ENCODE measurements around the gene CLDN19.

Gene CLDN19

GRCh38 chr1:42748021-42748420, 8.0 kb upstream of the CLDN19 start:
- no peaks in the 10 kb centered on the region for H3K27me3 ChIP-seq (ENCODE audit: control insufficient read depth, low read length)
- no peak overlapping the region for H3K4me3 ChIP-seq (ENCODE audit: low read length)
- H3K36me3 ChIP-seq (ENCODE audit: control insufficient read depth, low read length), result peaks cover 46% of the 10 kb centered on the region
- no peaks in the 10 kb centered on the region for H3K9me3 ChIP-seq (ENCODE audit: control insufficient read depth, insufficient read depth, low read length)
- TF ChIP-seq CTCF (IDR thresholded peaks at IDR 0.05; ENCODE audit: low read depth, low read length, poor library complexity, severe bottlenecking) (no peak), EZH2phosphoT487 (IDR thresholded peaks at IDR 0.05; ENCODE audit: borderline replicate concordance, low read length) (no peak)
- no peaks in the 10 kb centered on the region for H3F3A ChIP-seq (ENCODE audit: control insufficient read depth, insufficient read depth)
- no peaks in the 10 kb centered on the region for H3K9me2 ChIP-seq (replicated peaks; ENCODE audit: control insufficient read depth, low read length)
- H3K4me2 ChIP-seq (ENCODE audit: low read length), result no peak overlapping the region
- no peaks in the 10 kb centered on the region for H3K79me2 ChIP-seq (ENCODE audit: control insufficient read depth, low read length)
- H4K20me1 ChIP-seq (ENCODE audit: control insufficient read depth, insufficient read depth, low read depth, low read length), result 0 out of 2 replicates have a peak, but pooled peaks cover 7% of the 10 kb centered on the region
- no peak overlapping the region for H3K27ac ChIP-seq (ENCODE audit: low read depth, low read length)
- no peaks in the 10 kb centered on the region for H3K4me1 ChIP-seq (ENCODE audit: control insufficient read depth, low read length)

- Histone ChIP-seq H3K4me1 (ENCODE audit: control insufficient read depth, low read length) (no peaks in the 10 kb centered on the region), H3F3A (ENCODE audit: control insufficient read depth, insufficient read depth) (no peaks in the 10 kb centered on the region), H3K9me3 (ENCODE audit: control insufficient read depth, insufficient read depth, low read length) (no peaks in the 10 kb centered on the region), H3K4me2 (ENCODE audit: low read length) (no peak overlapping the region), H3K4me3 (ENCODE audit: low read length) (no peak overlapping the region), H3K27ac (ENCODE audit: low read depth, low read length) (no peak overlapping the region), H3K36me3 (ENCODE audit: control insufficient read depth, low read length) (peaks cover 37% of the 10 kb centered on the region), H3K27me3 (ENCODE audit: control insufficient read depth, low read length) (no peaks in the 10 kb centered on the region), H3K9me2 (replicated peaks; ENCODE audit: control insufficient read depth, low read length) (no peaks in the 10 kb centered on the region), H4K20me1 (ENCODE audit: control insufficient read depth, insufficient read depth, low read depth, low read length) (0 out of 2 replicates have a peak, but pooled peaks cover 7% of the 10 kb centered on the region), H3K79me2 (ENCODE audit: control insufficient read depth, low read length) (no peaks in the 10 kb centered on the region)
- peak; percentile 87 for TF ChIP-seq CTCF (IDR thresholded peaks at IDR 0.05; ENCODE audit: low read depth, low read length, poor library complexity, severe bottlenecking)
- no peak for TF ChIP-seq EZH2phosphoT487 (IDR thresholded peaks at IDR 0.05; ENCODE audit: borderline replicate concordance, low read length)
These were observed 7.1 kb upstream of the CLDN19 start for GRCh38 chr1:42747125-42747524.

GRCh38 chr1:42746436-42747105, 6.5 kb upstream of the CLDN19 start:
- Histone ChIP-seq H3K9me2 (replicated peaks; ENCODE audit: control insufficient read depth, low read length) (no peaks in the 10 kb centered on the region), H3K79me2 (ENCODE audit: control insufficient read depth, low read length) (no peaks in the 10 kb centered on the region), H3K4me3 (ENCODE audit: low read length) (no peak overlapping the region), H3K36me3 (ENCODE audit: control insufficient read depth, low read length) (peaks cover 31% of the 10 kb centered on the region), H4K20me1 (ENCODE audit: control insufficient read depth, insufficient read depth, low read depth, low read length) (0 out of 2 replicates have a peak, but pooled peaks cover 7% of the 10 kb centered on the region), H3K27ac (ENCODE audit: low read depth, low read length) (no peak overlapping the region), H3F3A (ENCODE audit: control insufficient read depth, insufficient read depth) (no peaks in the 10 kb centered on the region), H3K27me3 (ENCODE audit: control insufficient read depth, low read length) (no peaks in the 10 kb centered on the region), H3K9me3 (ENCODE audit: control insufficient read depth, insufficient read depth, low read length) (no peaks in the 10 kb centered on the region), H3K4me2 (ENCODE audit: low read length) (no peak overlapping the region), H3K4me1 (ENCODE audit: control insufficient read depth, low read length) (no peaks in the 10 kb centered on the region)
- TF ChIP-seq EZH2phosphoT487 (IDR thresholded peaks at IDR 0.05; ENCODE audit: borderline replicate concordance, low read length) (no peak), CTCF (IDR thresholded peaks at IDR 0.05; ENCODE audit: low read depth, low read length, poor library complexity, severe bottlenecking) (no peak)

Measured in DOHH2 (cell line).